GM18867 (cell line): ENCODE results near the gene CHST15.
A peak's percentile ranks its signal among the peaks of the same experiment; 100 is the strongest.
"Not testable (repeated sequence)": the region's sequence is repeated elsewhere in the genome, so short reads cannot be mapped to it uniquely, and the experiment has no call there.

Experiments used
- ATAC-seq: cut with Tn5 transposase; IDR thresholded peaks from one replicate; pipeline ENCODE4 v1.9.1; 2021; ENCODE audit warnings: mild to moderate bottlenecking, moderate library complexity; ENCODE audit not compliant: unreplicated experiment

The CHST15 gene

GRCh38 chr10:124124769-124125161 is 31.4 kb upstream of the CHST15 start:
- no peak for ATAC-seq

GRCh38 chr10:124124123-124124768 is 30.8 kb upstream of the CHST15 start:
- ATAC-seq = no peak

GRCh38 chr10:124123156-124123555 is 29.8 kb upstream of the CHST15 start:
- ATAC-seq = no peak

GRCh38 chr10:124122211-124122610 is 28.8 kb upstream of the CHST15 start:
- no peak for ATAC-seq

GRCh38 chr10:124120410-124121061 is 27.1 kb upstream of the CHST15 start:
- no peak for ATAC-seq

GRCh38 chr10:124119946-124120345 is 26.5 kb upstream of the CHST15 start:
- ATAC-seq = no peak

GRCh38 chr10:124119216-124119615 is 25.8 kb upstream of the CHST15 start:
- ATAC-seq = no peak

- no peak for ATAC-seq
These were observed 24.4 kb upstream of the CHST15 start for GRCh38 chr10:124117833-124118232.

- no peak for ATAC-seq
These were observed 24.1 kb upstream of the CHST15 start for GRCh38 chr10:124117511-124117785.

- ATAC-seq = no peak
These were observed 23.5 kb upstream of the CHST15 start for GRCh38 chr10:124116771-124117510.

- no peak for ATAC-seq
These were observed 21.3 kb upstream of the CHST15 start for GRCh38 chr10:124114696-124115095.

GRCh38 chr10:124112891-124113580 is 19.6 kb upstream of the CHST15 start:
- no peak for ATAC-seq

GRCh38 chr10:124110882-124111281 is 17.5 kb upstream of the CHST15 start:
- ATAC-seq = no peak

GRCh38 chr10:124109261-124109660 is 15.9 kb upstream of the CHST15 start:
- no peak for ATAC-seq

- no peak for ATAC-seq
These were observed 13.7 kb upstream of the CHST15 start for GRCh38 chr10:124107072-124107471.

- peak; percentile 94 for ATAC-seq
These were observed 13.0 kb upstream of the CHST15 start for GRCh38 chr10:124106241-124106879.

GRCh38 chr10:124105594-124105993 is 12.2 kb upstream of the CHST15 start:
- no peak for ATAC-seq

- ATAC-seq = no peak
These were observed 11.6 kb upstream of the CHST15 start for GRCh38 chr10:124105045-124105444.

GRCh38 chr10:124104011-124104627 is 10.7 kb upstream of the CHST15 start:
- no peak for ATAC-seq

- no peak for ATAC-seq
These were observed 8.0 kb upstream of the CHST15 start for GRCh38 chr10:124101351-124101750.

GRCh38 chr10:124100651-124101050 is 7.3 kb upstream of the CHST15 start:
- not testable (repeated sequence) for ATAC-seq
